ENCODE results near the gene STAC2. TPM values are rescaled to one million over a fixed set of nuclear protein-coding genes. Genes with fewer than 3 reads are reported as not detected.

The STAC2 gene
- total and polyA plus RNA-seq, 2 of the 13 experiments (the other 11 are each of a cell fraction or from before 2014, with no cell fraction given) = not detected

DNA sequence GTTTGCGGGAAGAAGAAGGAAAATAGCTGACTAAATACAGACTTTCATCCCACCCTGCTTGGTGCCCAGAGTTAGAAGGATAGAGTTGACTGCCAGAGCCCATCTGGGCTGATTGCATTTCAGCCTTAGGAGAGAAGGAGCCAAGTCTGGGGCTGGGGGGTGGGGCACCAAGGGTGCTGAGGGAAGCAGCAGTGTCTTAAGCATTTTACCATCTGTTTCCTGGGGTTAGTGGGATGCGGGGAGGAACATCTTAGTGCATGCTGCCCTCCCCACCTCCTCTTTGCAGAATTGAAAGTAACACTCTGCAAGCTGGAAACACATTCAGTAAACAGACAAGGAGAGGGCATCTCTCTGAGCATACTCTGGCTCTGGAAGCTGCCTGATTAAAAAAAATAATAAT lies 58.3 kb downstream of the STAC2 start (continued):
- TF ChIP-seq ZNF782 (CRISPR knock-in tag; IDR thresholded peaks at IDR 0.05; ENCODE audit: borderline replicate concordance) = no peak
- TF ChIP-seq, protein P1, sequence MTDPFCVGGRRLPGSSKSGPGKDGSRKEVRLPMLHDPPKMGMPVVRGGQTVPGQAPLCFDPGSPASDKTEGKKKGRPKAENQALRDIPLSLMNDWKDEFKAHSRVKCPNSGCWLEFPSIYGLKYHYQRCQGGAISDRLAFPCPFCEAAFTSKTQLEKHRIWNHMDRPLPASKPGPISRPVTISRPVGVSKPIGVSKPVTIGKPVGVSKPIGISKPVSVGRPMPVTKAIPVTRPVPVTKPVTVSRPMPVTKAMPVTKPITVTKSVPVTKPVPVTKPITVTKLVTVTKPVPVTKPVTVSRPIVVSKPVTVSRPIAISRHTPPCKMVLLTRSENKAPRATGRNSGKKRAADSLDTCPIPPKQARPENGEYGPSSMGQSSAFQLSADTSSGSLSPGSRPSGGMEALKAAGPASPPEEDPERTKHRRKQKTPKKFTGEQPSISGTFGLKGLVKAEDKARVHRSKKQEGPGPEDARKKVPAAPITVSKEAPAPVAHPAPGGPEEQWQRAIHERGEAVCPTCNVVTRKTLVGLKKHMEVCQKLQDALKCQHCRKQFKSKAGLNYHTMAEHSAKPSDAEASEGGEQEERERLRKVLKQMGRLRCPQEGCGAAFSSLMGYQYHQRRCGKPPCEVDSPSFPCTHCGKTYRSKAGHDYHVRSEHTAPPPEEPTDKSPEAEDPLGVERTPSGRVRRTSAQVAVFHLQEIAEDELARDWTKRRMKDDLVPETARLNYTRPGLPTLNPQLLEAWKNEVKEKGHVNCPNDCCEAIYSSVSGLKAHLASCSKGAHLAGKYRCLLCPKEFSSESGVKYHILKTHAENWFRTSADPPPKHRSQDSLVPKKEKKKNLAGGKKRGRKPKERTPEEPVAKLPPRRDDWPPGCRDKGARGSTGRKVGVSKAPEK (CRISPR knock-in tag; IDR thresholded peaks at IDR 0.05; ENCODE audit: borderline replicate concordance) = no peak
- TF ChIP-seq, protein P2, sequence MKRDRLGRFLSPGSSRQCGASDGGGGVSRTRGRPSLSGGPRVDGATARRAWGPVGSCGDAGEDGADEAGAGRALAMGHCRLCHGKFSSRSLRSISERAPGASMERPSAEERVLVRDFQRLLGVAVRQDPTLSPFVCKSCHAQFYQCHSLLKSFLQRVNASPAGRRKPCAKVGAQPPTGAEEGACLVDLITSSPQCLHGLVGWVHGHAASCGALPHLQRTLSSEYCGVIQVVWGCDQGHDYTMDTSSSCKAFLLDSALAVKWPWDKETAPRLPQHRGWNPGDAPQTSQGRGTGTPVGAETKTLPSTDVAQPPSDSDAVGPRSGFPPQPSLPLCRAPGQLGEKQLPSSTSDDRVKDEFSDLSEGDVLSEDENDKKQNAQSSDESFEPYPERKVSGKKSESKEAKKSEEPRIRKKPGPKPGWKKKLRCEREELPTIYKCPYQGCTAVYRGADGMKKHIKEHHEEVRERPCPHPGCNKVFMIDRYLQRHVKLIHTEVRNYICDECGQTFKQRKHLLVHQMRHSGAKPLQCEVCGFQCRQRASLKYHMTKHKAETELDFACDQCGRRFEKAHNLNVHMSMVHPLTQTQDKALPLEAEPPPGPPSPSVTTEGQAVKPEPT (CRISPR knock-in tag; IDR thresholded peaks at IDR 0.05; ENCODE audit: low read depth) = no peak
- TF ChIP-seq HNRNPH1 (optimal IDR thresholded peaks at IDR 0.05; ENCODE audit: low read depth, low read length) = no peak
- TF ChIP-seq, protein P3, sequence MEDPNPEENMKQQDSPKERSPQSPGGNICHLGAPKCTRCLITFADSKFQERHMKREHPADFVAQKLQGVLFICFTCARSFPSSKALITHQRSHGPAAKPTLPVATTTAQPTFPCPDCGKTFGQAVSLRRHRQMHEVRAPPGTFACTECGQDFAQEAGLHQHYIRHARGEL (CRISPR knock-in tag; IDR thresholded peaks at IDR 0.05) = no peak
- TF ChIP-seq ZBTB7B (CRISPR knock-in tag; IDR thresholded peaks at IDR 0.05) = no peak
